Heart right ventricle (tissue), 16 donors: ENCODE results near the gene HMGXB3. TPM values are rescaled to one million over a fixed set of nuclear protein-coding genes. Genes with fewer than 3 reads are reported as not detected.
A peak's percentile ranks its signal among the peaks of the same experiment; 100 is the strongest.

ENCODE experiments used
- ATAC-seq, 8 donors: fragments of 200-7000 bp; cut with Tn5 transposase; one replicate each; pipeline ENCODE4 v1.9.1; 2020; ENCODE audit warnings: mild to moderate bottlenecking in 8 of 8, moderate library complexity in 8 of 8, moderate number of reproducible peaks in 1 of 8
- DNase-seq, 2 donors: peaks; one replicate each; pipeline ENCODE4 v3.0.0-alpha.2; 2020
- H3K27ac ChIP-seq, 10 donors: fragments of 200-600 bp; sonication (generic) in 2 of 10; one replicate each; pipeline versions ENCODE4 v1.5.0 to v1.8.0; 2020 to 2022; ENCODE audit warnings: mild to moderate bottlenecking in 3 of 10
- H3K27me3 ChIP-seq, 7 donors: fragments of 200-600 bp; one replicate each; pipeline ENCODE4 v1.8.0; 2021 to 2022; ENCODE audit warnings: mild to moderate bottlenecking in 2 of 7
- H3K36me3 ChIP-seq, 9 donors: fragments of 200-600 bp; sonication (generic) in 1 of 9; one replicate each; pipeline versions ENCODE4 v1.5.0 to v1.8.0; 2020 to 2022; ENCODE audit warnings: mild to moderate bottlenecking in 2 of 9
- H3K4me1 ChIP-seq, 9 donors: fragments of 200-600 bp; sonication (generic) in 1 of 9; one replicate each; pipeline versions ENCODE4 v1.5.0 to v1.8.0; 2020 to 2022; ENCODE audit warnings: mild to moderate bottlenecking in 4 of 9
- H3K4me3 ChIP-seq, 10 donors: fragments of 200-600 bp; sonication (generic) in 2 of 10; one replicate each; pipeline versions ENCODE4 v1.5.0 to v1.8.0; 2020 to 2022; ENCODE audit warnings: mild to moderate bottlenecking in 7 of 10, moderate library complexity in 2 of 10
- H3K9me3 ChIP-seq, 11 donors: fragments of 200-600 bp in 10 of 11; sonication (generic) in 2 of 11; one replicate each; pipeline versions ENCODE4 v1.5.0 to v1.8.0; 2013 to 2022; ENCODE audit warnings: mild to moderate bottlenecking in 2 of 11, control low read depth in 1 of 11, moderate library complexity in 1 of 11
- WGBS, 2 donors: extraction: QIAGEN DNeasy Blood & Tissue Kit; methylation state at CpG; one replicate each; pipeline ENCODE4 v1.1.7; 2013; ENCODE audit warnings: inconsistent platforms in 1 of 2; 5-methylcytosine and 5-hydroxymethylcytosine counted together
- intact Hi-C, 10 donors: fragments of 100-400 bp; cut with DNase I; formaldehyde crosslinking; loops; one replicate each; pipeline versions ENCODE4 v1.11.1 to v1.14.2; 2022
- polyA plus RNA-seq, 2 donors: library from polyadenylated mRNA; stranded (reverse); fragments of 200-250 nt; gene quantifications; one replicate each; pipeline ENCODE4 v1.2.3, GENCODE V29; 2013
- total RNA-seq, 10 donors: library from RNA; stranded (reverse); fragmentation: NEBNext Ultra II Directional in 3 of 10; extraction: Animal tissue kit (Norgen Biotek cat#: 25700) in 3 of 10; gene quantifications; one replicate each; pipeline versions ENCODE4 v1.2.1 to v1.2.4, GENCODE V29; 2021 to 2023
- TF ChIP-seq, protein P1 (sequence below), 9 donors: fragments of 200-600 bp; sonication (generic) in 2 of 9; IDR thresholded peaks; one replicate each; pipeline versions ENCODE4 v1.5.0 to v1.8.0; 2021 to 2022; ENCODE audit warnings: antibody characterized with exemption in 9 of 9, mild to moderate bottlenecking in 5 of 9, moderate library complexity in 1 of 9
- donor health status: Arrhythmogenic right ventricular cardiomyopathy.
- donor health status: ischemic (EF 13 %, LVEDD 7.1; RV severe dilation, severe dysfunction).
- donor health status: healthy with polysubstance abuse.
- donor health status: DM: no; HTN: yes; CAD: no.
- donor health status: DM: no; HTN: no; CAD: no.
- donor health status: ischemic (EF 25% LVEDD 6.9; RV normal size, moderate dysfunction).
- donor health status: ischemic (EF 25% LVEDD 5.7; RV mildly dilated, moderate dysfunction).
- donor health status: healthy.
- donor health status: DM: yes; HTN: yes; CAD: no.
- donor health status: Ischemic cardiomyopathy.
- donor health status: ischemic (EF 35%, LVEDD 5.7; RV mildly dilated, moderate dysfunction).
- donor health status: nonischemic (EF 11% LVEDD 7.7; RV severe dilation, severe dysfunction).
- donor health status: DM: yes; HTN: yes; CAD: no.
- donor health status: PGD.
- donor health status: ischemic (EF 29% LVEDD 5.4; RV normal size, mild dysfunction).
- donor health status: nonischemic (EF 23%, LVEDD 6.1; RV moderate dilation, normal function).

The HMGXB3 gene
- total and polyA plus RNA-seq, 12 donors = 12.7 to 17.9 (median 14.9) TPM

DNA sequence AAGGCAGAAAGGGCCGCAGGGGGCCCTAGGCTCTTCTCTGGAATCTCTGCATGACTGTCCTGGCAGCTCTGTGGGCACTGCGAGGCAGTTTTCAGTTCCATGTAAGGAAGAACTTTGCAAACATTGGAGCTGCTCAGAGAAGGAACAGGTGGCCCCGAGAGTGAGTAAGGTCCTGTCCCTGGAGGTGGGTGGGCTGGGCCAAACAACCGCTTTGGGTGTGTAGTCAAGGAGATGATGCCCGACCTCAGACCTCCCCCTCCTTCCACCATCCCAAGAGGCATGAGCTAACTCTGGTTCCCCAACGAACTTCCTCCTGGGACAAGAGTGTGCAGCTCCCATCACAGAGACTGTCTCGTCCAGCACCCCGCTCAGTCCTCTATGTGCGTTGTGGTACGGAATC is 65.3 kb downstream of the HMGXB3 start:
- intact Hi-C loops = no loop called here
- Histone ChIP-seq H3K36me3 (peaks cover 0 to 60% (median 0%) of the 10 kb centered on the region in 9 donors), H3K4me1 (peaks cover 0 to 74% (median 0%) of the 10 kb centered on the region in 9 donors), H3K4me3 (no peak overlapping the region), H3K27ac (peak overlapping the region in 6 of 10 donors; percentile 22 to 79 (median 37)), H3K9me3 (no peaks in the 10 kb centered on the region), H3K27me3 (no peaks in the 10 kb centered on the region)
- TF ChIP-seq, protein P1, sequence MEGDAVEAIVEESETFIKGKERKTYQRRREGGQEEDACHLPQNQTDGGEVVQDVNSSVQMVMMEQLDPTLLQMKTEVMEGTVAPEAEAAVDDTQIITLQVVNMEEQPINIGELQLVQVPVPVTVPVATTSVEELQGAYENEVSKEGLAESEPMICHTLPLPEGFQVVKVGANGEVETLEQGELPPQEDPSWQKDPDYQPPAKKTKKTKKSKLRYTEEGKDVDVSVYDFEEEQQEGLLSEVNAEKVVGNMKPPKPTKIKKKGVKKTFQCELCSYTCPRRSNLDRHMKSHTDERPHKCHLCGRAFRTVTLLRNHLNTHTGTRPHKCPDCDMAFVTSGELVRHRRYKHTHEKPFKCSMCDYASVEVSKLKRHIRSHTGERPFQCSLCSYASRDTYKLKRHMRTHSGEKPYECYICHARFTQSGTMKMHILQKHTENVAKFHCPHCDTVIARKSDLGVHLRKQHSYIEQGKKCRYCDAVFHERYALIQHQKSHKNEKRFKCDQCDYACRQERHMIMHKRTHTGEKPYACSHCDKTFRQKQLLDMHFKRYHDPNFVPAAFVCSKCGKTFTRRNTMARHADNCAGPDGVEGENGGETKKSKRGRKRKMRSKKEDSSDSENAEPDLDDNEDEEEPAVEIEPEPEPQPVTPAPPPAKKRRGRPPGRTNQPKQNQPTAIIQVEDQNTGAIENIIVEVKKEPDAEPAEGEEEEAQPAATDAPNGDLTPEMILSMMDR (IDR thresholded peaks at IDR 0.05) = no peak
- ATAC-seq (peak; percentile 35 to 70 (median 58)), DNase-seq (peak; percentile 38)
- WGBS, 2 donors = 70 to 73% methylated on average over 10 of the region's 10 CpGs

DNA sequence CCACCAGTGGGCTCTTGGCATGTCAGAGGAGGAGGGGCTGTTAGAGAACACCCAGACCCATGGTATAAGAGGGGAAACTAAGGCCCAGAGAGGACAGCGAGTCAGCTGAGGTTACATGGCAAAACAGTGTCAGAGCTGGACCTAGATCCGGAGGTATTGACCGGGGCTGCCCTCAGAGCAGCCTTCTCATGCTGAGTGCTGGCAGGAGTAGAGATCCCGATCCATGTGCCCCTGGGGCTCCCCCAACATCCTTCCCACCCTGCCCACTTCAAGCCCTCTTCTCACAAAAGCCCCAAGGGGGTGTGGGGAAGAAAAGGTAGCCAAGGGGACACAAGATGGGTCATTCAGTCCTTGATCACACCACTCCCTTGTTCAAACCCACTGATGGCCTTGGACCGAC is 65.9 kb downstream of the HMGXB3 start:
- no peaks in the 10 kb centered on the region for H3K9me3 ChIP-seq
- peak overlapping the region in 4 of 10 donors; percentile 31 to 79 (median 41) for H3K27ac ChIP-seq
- 97% methylated on average over 5 of the region's 5 CpGs for WGBS, 2 donors
- DNase-seq (no peak), ATAC-seq (no peak)
- peaks cover 0 to 75% (median 0%) of the 10 kb centered on the region in 9 donors for H3K4me1 ChIP-seq
- peaks cover 0 to 61% (median 0%) of the 10 kb centered on the region in 9 donors for H3K36me3 ChIP-seq
- no peaks in the 10 kb centered on the region for H3K27me3 ChIP-seq
- TF ChIP-seq, protein P1 (IDR thresholded peaks at IDR 0.05) = no peak
- no peak overlapping the region for H3K4me3 ChIP-seq
- intact Hi-C loops = no loop called here

DNA sequence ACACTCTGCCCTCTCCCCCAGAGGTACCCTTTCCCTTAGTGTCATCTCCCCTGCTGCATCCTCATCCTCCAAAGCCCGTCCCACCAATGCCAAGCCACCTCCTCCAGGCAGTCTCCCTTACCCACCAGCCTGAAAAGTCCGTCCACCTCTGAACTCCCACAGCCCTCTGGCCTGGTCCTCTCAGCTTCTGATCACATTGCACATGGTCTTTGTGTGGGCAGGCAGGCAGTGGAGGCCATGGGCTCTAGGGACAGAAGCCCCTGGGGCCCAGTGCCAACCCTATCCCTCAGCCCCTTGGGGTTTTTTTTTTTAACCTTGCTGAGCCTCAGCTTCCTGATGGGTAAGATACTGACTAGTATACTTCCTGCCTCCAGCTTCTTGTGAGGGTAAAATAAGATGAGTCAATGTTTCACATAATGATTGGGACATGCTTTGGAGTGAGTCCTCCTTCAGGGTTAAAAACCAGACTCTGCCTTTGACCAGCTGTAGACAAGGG is 66.4 kb downstream of the HMGXB3 start:
- H3K4me1 ChIP-seq = peaks cover 0 to 80% (median 0%) of the 10 kb centered on the region in 9 donors
- no peak for DNase-seq

DNA sequence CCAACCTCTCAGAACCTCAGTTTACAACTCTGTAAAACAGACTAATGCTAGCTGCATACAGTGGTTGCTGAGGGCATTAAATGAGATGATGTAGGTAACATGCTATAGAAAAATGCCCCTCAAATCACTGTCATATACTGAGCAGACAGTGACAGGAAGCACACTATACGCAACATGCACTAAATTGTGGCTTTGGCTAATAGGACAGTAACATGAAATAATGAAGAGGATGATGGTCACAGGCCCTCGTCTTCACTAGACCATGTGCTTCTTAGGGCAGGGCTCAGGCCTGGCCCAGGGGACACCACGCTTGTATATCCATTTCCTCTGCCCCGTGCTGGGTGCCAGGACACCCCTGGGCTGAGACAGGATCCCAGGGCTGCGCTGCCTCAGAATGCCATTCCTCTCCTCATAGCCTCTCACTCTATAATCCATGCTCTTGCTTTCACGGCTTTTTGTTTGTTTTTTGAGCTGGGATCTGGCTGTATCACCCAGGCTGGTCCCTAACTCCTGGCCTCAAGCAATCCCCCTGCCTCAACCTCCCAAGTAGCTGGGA is 66.9 kb downstream of the HMGXB3 start:
- Histone ChIP-seq H3K27ac (peak overlapping the region in 1 of 10 donors; percentile 79), H3K4me3 (no peak overlapping the region), H3K4me1 (peaks cover 0 to 80% (median 0%) of the 10 kb centered on the region in 9 donors), H3K27me3 (no peaks in the 10 kb centered on the region), H3K36me3 (peaks cover 0 to 67% (median 0%) of the 10 kb centered on the region in 9 donors), H3K9me3 (no peaks in the 10 kb centered on the region)
- DNase-seq (no peak), ATAC-seq (no peak)
- intact Hi-C loops = no loop called here
- TF ChIP-seq, protein P1 (IDR thresholded peaks at IDR 0.05) = no peak
- WGBS, 2 donors = 89 to 93% methylated on average over 6 of the region's 6 CpGs

More for the DNA sequence above, 66.4 kb downstream of the HMGXB3 start:
- 89 to 91% methylated on average over 2 of the region's 2 CpGs for WGBS, 2 donors
- no peak for ATAC-seq
- H3K4me3 ChIP-seq = no peak overlapping the region
- H3K27me3 ChIP-seq = no peaks in the 10 kb centered on the region
- intact Hi-C loops = no loop called here
- TF ChIP-seq, protein P1 (IDR thresholded peaks at IDR 0.05) = no peak
- H3K27ac ChIP-seq = peak overlapping the region in 1 of 10 donors; percentile 79
- peaks cover 0 to 62% (median 0%) of the 10 kb centered on the region in 9 donors for H3K36me3 ChIP-seq
- H3K9me3 ChIP-seq = no peaks in the 10 kb centered on the region
